Breast epithelium (tissue), 3 donors: ENCODE results near the gene GORASP2.

ENCODE experiments used
- CTCF ChIP-seq, 3 donors: fragments of 450-650 bp; IDR thresholded peaks; one replicate each; pipeline ENCODE4 v1.5.1; 2016 to 2017; ENCODE audit warnings: antibody characterized with exemption in 3 of 3, mild to moderate bottlenecking in 3 of 3, moderate library complexity in 3 of 3
- POLR2AphosphoS5 ChIP-seq, 3 donors: sonication (generic); formaldehyde crosslinking; IDR thresholded peaks; one replicate each; pipeline ENCODE4 v1.6.1; 2017; ENCODE audit warnings: antibody characterized with exemption in 3 of 3

- TF ChIP-seq CTCF (IDR thresholded peaks at IDR 0.05) (no peak), POLR2AphosphoS5 (IDR thresholded peaks at IDR 0.05) (no peak)
These were observed 3.1 kb upstream of the GORASP2 start for GRCh38 chr2:170925923-170926322.
